HEK293 (cell line): Measurements from ENCODE around the gene CEP57L1.

ENCODE experiments used
- ELK4 ChIP-seq: IDR thresholded peaks from 2 replicates; pipeline ENCODE4 v1.6.1; 2011; ENCODE audit warnings: mild to moderate bottlenecking, low read depth, low read length, borderline replicate concordance
- GLIS2 ChIP-seq: fragments of 450-650 bp; formaldehyde crosslinking; IDR thresholded peaks from 2 replicates; pipeline ENCODE4 v1.5.1; 2016; ENCODE audit warnings: missing biosample characterization, missing genetic modification characterization
- HOXC10 ChIP-seq: sonication (generic); formaldehyde crosslinking; IDR thresholded peaks from 2 replicates; pipeline ENCODE4 v1.8.1; 2023; ENCODE audit warnings: mild to moderate bottlenecking, missing genetic modification reagents
- KLF16 ChIP-seq: fragments of 450-650 bp; formaldehyde crosslinking; IDR thresholded peaks from 2 replicates; pipeline ENCODE4 v1.5.1; 2017; ENCODE audit warnings: missing biosample characterization, missing genetic modification characterization
- KLF9 ChIP-seq: fragments of 450-650 bp; formaldehyde crosslinking; IDR thresholded peaks from 2 replicates; pipeline ENCODE4 v1.5.1; 2016; ENCODE audit warnings: missing biosample characterization, missing genetic modification characterization, low read depth
- MZF1 ChIP-seq: fragments of 450-650 bp; formaldehyde crosslinking; IDR thresholded peaks from 2 replicates; pipeline ENCODE4 v1.5.1; 2017; ENCODE audit warnings: missing biosample characterization, missing genetic modification characterization, borderline replicate concordance
- OSR2 ChIP-seq: fragments of 450-650 bp; formaldehyde crosslinking; IDR thresholded peaks from 2 replicates; pipeline ENCODE4 v1.5.1; 2016; ENCODE audit warnings: missing biosample characterization, missing genetic modification characterization
- PRDM1 ChIP-seq: fragments of 450-650 bp; formaldehyde crosslinking; IDR thresholded peaks from 2 replicates; pipeline ENCODE4; 2016; ENCODE audit warnings: missing biosample characterization, missing genetic modification characterization
- PRDM6 ChIP-seq: fragments of 450-650 bp; formaldehyde crosslinking; IDR thresholded peaks from 2 replicates; pipeline ENCODE4 v1.5.1; 2017; ENCODE audit warnings: missing biosample characterization, missing genetic modification characterization
- TCF7L2 ChIP-seq: IDR thresholded peaks from 2 replicates; pipeline ENCODE4 v1.6.1; 2011; ENCODE audit warnings: low read depth, mild to moderate bottlenecking, inconsistent platforms, low read length, moderate library complexity, borderline replicate concordance
- TSHZ1 ChIP-seq: fragments of 450-650 bp; formaldehyde crosslinking; IDR thresholded peaks from 2 replicates; pipeline ENCODE4 v1.5.1; 2016; ENCODE audit warnings: missing biosample characterization, missing genetic modification characterization, borderline replicate concordance
- WT1 ChIP-seq: fragments of 450-650 bp; formaldehyde crosslinking; IDR thresholded peaks from 2 replicates; pipeline ENCODE4 v1.5.1; 2016; ENCODE audit warnings: missing biosample characterization, missing genetic modification characterization
- ZBTB1 ChIP-seq: fragments of 450-650 bp; formaldehyde crosslinking; IDR thresholded peaks from 2 replicates; pipeline ENCODE4 v1.5.1; 2016; ENCODE audit warnings: missing biosample characterization, missing genetic modification characterization
- ZBTB21 ChIP-seq: fragments of 450-650 bp; formaldehyde crosslinking; IDR thresholded peaks from 2 replicates; pipeline ENCODE4 v1.5.1; 2017; ENCODE audit warnings: missing biosample characterization, missing genetic modification characterization
- ZEB2 ChIP-seq: fragments of 450-650 bp; formaldehyde crosslinking; IDR thresholded peaks from 2 replicates; pipeline ENCODE4 v1.5.1; 2016; ENCODE audit warnings: missing biosample characterization, missing genetic modification characterization
- ZFP69B ChIP-seq: fragments of 450-650 bp; formaldehyde crosslinking; IDR thresholded peaks from 2 replicates; pipeline ENCODE4 v1.5.1; 2016; ENCODE audit warnings: missing biosample characterization, missing genetic modification characterization
- ZNF140 ChIP-seq: fragments of 450-650 bp; formaldehyde crosslinking; IDR thresholded peaks from 2 replicates; pipeline ENCODE4 v1.5.1; 2016; ENCODE audit warnings: missing biosample characterization, missing genetic modification characterization
- ZNF174 ChIP-seq: fragments of 450-650 bp; formaldehyde crosslinking; IDR thresholded peaks from 2 replicates; pipeline ENCODE4 v1.5.0; 2017; ENCODE audit warnings: missing biosample characterization, mild to moderate bottlenecking, missing genetic modification characterization
- ZNF266 ChIP-seq: fragments of 450-650 bp; formaldehyde crosslinking; IDR thresholded peaks from 2 replicates; pipeline ENCODE4 v1.5.1; 2016; ENCODE audit warnings: missing biosample characterization, missing genetic modification characterization, low read depth
- ZNF335 ChIP-seq: fragments of 450-650 bp; formaldehyde crosslinking; conservative IDR thresholded peaks from 2 replicates; pipeline ENCODE4 v1.5.1; 2016; ENCODE audit warnings: missing biosample characterization, missing genetic modification characterization
- ZNF362 ChIP-seq: fragments of 450-650 bp; formaldehyde crosslinking; IDR thresholded peaks from 2 replicates; pipeline ENCODE4 v1.5.1; 2016; ENCODE audit warnings: missing biosample characterization, missing genetic modification characterization
- ZNF366 ChIP-seq: fragments of 450-650 bp; formaldehyde crosslinking; conservative IDR thresholded peaks from 2 replicates; pipeline ENCODE4 v1.5.1; 2016; ENCODE audit warnings: missing biosample characterization, missing genetic modification characterization
- ZNF37A ChIP-seq: fragments of 450-650 bp; IDR thresholded peaks from 2 replicates; pipeline ENCODE4 v1.5.1; 2018; ENCODE audit warnings: missing biosample characterization, missing genetic modification characterization
- ZNF423 ChIP-seq: fragments of 450-650 bp; formaldehyde crosslinking; IDR thresholded peaks from 2 replicates; pipeline ENCODE4 v1.5.1; 2016; ENCODE audit warnings: missing biosample characterization, missing genetic modification characterization
- ZNF473 ChIP-seq: fragments of 450-650 bp; formaldehyde crosslinking; IDR thresholded peaks from 2 replicates; pipeline ENCODE4 v1.5.1; 2017; ENCODE audit warnings: missing biosample characterization, missing genetic modification characterization
- ZNF555 ChIP-seq: fragments of 450-650 bp; formaldehyde crosslinking; conservative IDR thresholded peaks from 2 replicates; pipeline ENCODE4 v1.5.1; 2017; ENCODE audit warnings: missing biosample characterization, mild to moderate bottlenecking, missing genetic modification characterization, inconsistent platforms
- ZNF610 ChIP-seq: fragments of 450-650 bp; formaldehyde crosslinking; IDR thresholded peaks from 2 replicates; pipeline ENCODE4 v1.5.1; 2016; ENCODE audit warnings: missing biosample characterization, missing genetic modification characterization, borderline replicate concordance
- ZNF629 ChIP-seq: fragments of 450-650 bp; formaldehyde crosslinking; IDR thresholded peaks from 2 replicates; pipeline ENCODE4 v1.5.1; 2017; ENCODE audit warnings: missing biosample characterization, missing genetic modification characterization
- ZNF704 ChIP-seq: fragments of 450-650 bp; formaldehyde crosslinking; IDR thresholded peaks from 2 replicates; pipeline ENCODE4 v1.5.1; 2016; ENCODE audit warnings: missing biosample characterization, missing genetic modification characterization
- ZNF76 ChIP-seq: fragments of 450-650 bp; formaldehyde crosslinking; IDR thresholded peaks from 2 replicates; pipeline ENCODE4; 2016; ENCODE audit warnings: low read depth, missing biosample characterization, missing genetic modification characterization, borderline replicate concordance
- ZNF792 ChIP-seq: fragments of 450-650 bp; formaldehyde crosslinking; IDR thresholded peaks from 2 replicates; pipeline ENCODE4 v1.5.1; 2016; ENCODE audit warnings: missing biosample characterization, missing genetic modification characterization
- ZNF830 ChIP-seq: fragments of 450-650 bp; IDR thresholded peaks from 2 replicates; pipeline ENCODE4 v1.5.0; 2018; ENCODE audit warnings: missing biosample characterization, missing genetic modification characterization, low read depth, mild to moderate bottlenecking, moderate library complexity

CEP57L1 gene

GRCh38 chr6:109094416-109095035 lies 781 bp upstream of the CEP57L1 start, which contains the start of gene SESN1 (continued):
- TF ChIP-seq ZNF555 (tag by site-specific recombination) (no peak), ZEB2 (tag by site-specific recombination) (peak; percentile 73), ZNF629 (tag by site-specific recombination) (no peak), ZNF266 (no peak), KLF16 (tag by site-specific recombination) (0 out of 2 replicates have a peak, but pooled peaks have one; percentile 63), ZNF792 (tag by site-specific recombination) (no peak), ZNF830 (no peak), ELK4 (no peak), ZNF140 (no peak), ZFP69B (tag by site-specific recombination) (peak; percentile 80), ZNF37A (tag by site-specific recombination) (no peak), ZNF610 (tag by site-specific recombination) (peak; percentile 74), ZNF473 (no peak), ZNF335 (tag by site-specific recombination) (no peak; the same call in 1 of the 2 replicates), ZBTB1 (no peak), ZNF704 (peak; percentile 99), ZNF76 (tag by site-specific recombination) (peak; percentile 59), TSHZ1 (peak; percentile 40; the same call in 1 of the 2 replicates), ZNF423 (tag by site-specific recombination) (no peak), TCF7L2 (no peak), HOXC10 (0 out of 2 replicates have a peak, but pooled peaks have one; percentile 17), PRDM1 (no peak), ZNF362 (tag by site-specific recombination) (0 out of 2 replicates have a peak, but pooled peaks have one; percentile 61), OSR2 (tag by site-specific recombination) (peak; percentile 21; the same call in 1 of the 2 replicates), PRDM6 (no peak), GLIS2 (tag by site-specific recombination) (peak; percentile 10; the same call in 1 of the 2 replicates), WT1 (tag by site-specific recombination) (0 out of 2 replicates have a peak, but pooled peaks have one; percentile 35), ZNF366 (tag by site-specific recombination) (no peak), ZBTB21 (tag by site-specific recombination) (no peak), KLF9 (peak; percentile 72), MZF1 (peak; percentile 85), ZNF174 (tag by site-specific recombination) (no peak)
